B cell (primary cell): ENCODE measurements around the gene F13A1. TPM values are rescaled to one million over a fixed set of nuclear protein-coding genes. Genes with fewer than 3 reads are reported as not detected.

Source experiments
- ATAC-seq: fragments of 200-7000 bp; cut with Tn5 transposase; one replicate; pipeline ENCODE4 v1.10.0; 2021; ENCODE audit warnings: low read depth, mild to moderate bottlenecking, moderate number of reproducible peaks, moderate library complexity
- CTCF ChIA-PET: fragments of 350-600 bp; sonication (Branson Sonifier 250); formaldehyde crosslinking; loops from one replicate; lab custom pipeline; 2021; ENCODE audit warnings: antibody characterized with exemption, inconsistent platforms; lab: Charles Lee
- POLR2A ChIA-PET: fragments of 350-600 bp; sonication (Branson Sonifier 250); formaldehyde crosslinking; loops from one replicate; lab custom pipeline; 2021; ENCODE audit warnings: antibody characterized with exemption; lab: Charles Lee
- DNase-seq: peaks from one replicate; pipeline ENCODE4 v3.0.0; 2013
- H2AFZ ChIP-seq: 2 replicates; pipeline ENCODE4 v1.6.1; 2012; ENCODE audit warnings: mild to moderate bottlenecking, low read depth, low read length; ENCODE audit not compliant: insufficient read depth, poor library complexity, severe bottlenecking
- H3K27ac ChIP-seq, 2 donors: 1 replicate in 1 of 2; 2 replicates in 1 of 2; pipeline ENCODE4 v1.5.1; 2012 to 2013; ENCODE audit warnings: low read length in 2 of 2, mild to moderate bottlenecking in 2 of 2, moderate library complexity in 1 of 2
- H3K27me3 ChIP-seq, 4 experiments: fragments of 200-600 bp in 1 of 4; sonication (generic) in 1 of 4; replicated peaks in 1 of 4; 1 replicate in 2 of 4; 2 replicates in 2 of 4; pipeline versions ENCODE4 v1.6.1 to v1.7.0; 2013 to 2016; ENCODE audit warnings: low read length in 3 of 4, mild to moderate bottlenecking in 2 of 4, mixed read lengths in 1 of 4, moderate library complexity in 1 of 4; ENCODE audit not compliant: insufficient read depth in 4 of 4, control insufficient read depth in 3 of 4; ENCODE audit errors: control extremely low read depth in 1 of 4
- H3K36me3 ChIP-seq, 2 experiments: replicated peaks in 1 of 2; 1 replicate in 1 of 2; 2 replicates in 1 of 2; pipeline versions ENCODE4 v1.6.1 to v1.7.1; 2013; ENCODE audit warnings: low read length in 1 of 2; ENCODE audit not compliant: insufficient read depth in 2 of 2, control insufficient read depth in 1 of 2; ENCODE audit errors: control extremely low read depth in 1 of 2, extremely low read depth in 1 of 2
- H3K4me1 ChIP-seq, 2 donors: fragments of 200-600 bp in 1 of 2; sonication (generic) in 1 of 2; 1 replicate in 1 of 2; 2 replicates in 1 of 2; pipeline versions ENCODE4 v1.5.1 to v1.6.1; 2013 to 2017; ENCODE audit warnings: low read length in 2 of 2; ENCODE audit not compliant: control insufficient read depth in 2 of 2, insufficient read depth in 2 of 2
- H3K4me2 ChIP-seq: replicated peaks from 2 replicates; pipeline ENCODE3; 2012; ENCODE audit warnings: mild to moderate bottlenecking, low read depth, low read length; ENCODE audit not compliant: poor library complexity, severe bottlenecking
- H3K4me3 ChIP-seq, 5 experiments: fragments of 200-600 bp in 1 of 5; sonication (generic) in 1 of 5; 1 replicate in 3 of 5; 2 replicates in 2 of 5; pipeline versions ENCODE4 v1.5.1 to v1.7.0; 2011 to 2016; ENCODE audit warnings: low read length in 4 of 5, mild to moderate bottlenecking in 4 of 5, low read depth in 2 of 5, control low read depth in 1 of 5, moderate library complexity in 1 of 5; ENCODE audit not compliant: insufficient read depth in 1 of 5; ENCODE audit errors: control extremely low read depth in 1 of 5, extremely low read depth in 1 of 5
- H3K79me2 ChIP-seq: fragments of 200-600 bp; sonication (generic); one replicate; pipeline ENCODE4 v1.6.0; 2016; ENCODE audit warnings: low read length; ENCODE audit not compliant: control insufficient read depth, insufficient read depth
- H3K9ac ChIP-seq: fragments of 200-600 bp; sonication (generic); 2 replicates; pipeline ENCODE4 v1.6.1; 2017; ENCODE audit warnings: mild to moderate bottlenecking, low read length, moderate library complexity
- H3K9me3 ChIP-seq, 3 donors: one replicate each; pipeline versions ENCODE4 v1.6.1 to v1.7.1; 2013; ENCODE audit warnings: low read length in 2 of 3; ENCODE audit not compliant: control insufficient read depth in 2 of 3, insufficient read depth in 1 of 3; ENCODE audit errors: control extremely low read depth in 1 of 3
- H4K20me1 ChIP-seq: 2 replicates; pipeline ENCODE4 v1.6.0; 2012; ENCODE audit warnings: mild to moderate bottlenecking, low read length; ENCODE audit not compliant: insufficient read depth, control insufficient read depth, poor library complexity, severe bottlenecking
- H3K27ac Mint-ChIP-seq: one replicate; pipeline ENCODE4 v1.8.0; 2021; ENCODE audit warnings: mixed read lengths
- H3K27me3 Mint-ChIP-seq: one replicate; pipeline ENCODE4 v1.8.0; 2021; ENCODE audit warnings: mixed read lengths
- H3K4me1 Mint-ChIP-seq: one replicate; pipeline ENCODE4 v1.8.0; 2021; ENCODE audit warnings: mixed read lengths
- H3K4me3 Mint-ChIP-seq: one replicate; pipeline ENCODE4 v1.8.0; 2021; ENCODE audit warnings: mixed read lengths
- H3K9me3 Mint-ChIP-seq: one replicate; pipeline ENCODE4 v1.8.0; 2022; ENCODE audit warnings: mixed read lengths; ENCODE audit not compliant: insufficient read depth
- CTCF ChIP-seq: fragments of 200-600 bp; IDR thresholded peaks from one replicate; pipeline ENCODE4 v1.8.0; 2022; ENCODE audit warnings: antibody characterized with exemption, mild to moderate bottlenecking
- EZH2 ChIP-seq: IDR thresholded peaks from 2 replicates; pipeline ENCODE4 v1.6.1; 2012; ENCODE audit warnings: borderline replicate concordance, low read depth, mild to moderate bottlenecking, moderate library complexity, low read length; ENCODE audit not compliant: insufficient read depth, poor library complexity, severe bottlenecking
- WGBS: methylation state at CpG from one replicate; pipeline ENCODE4 v1.1.5; 2013; ENCODE audit warnings: missing lambda C conversion rate; ENCODE audit not compliant: insufficient coverage; 5-methylcytosine and 5-hydroxymethylcytosine counted together
- intact Hi-C: fragments of 100-400 bp; cut with micrococcal nuclease; formaldehyde crosslinking; loops from one replicate; pipeline ENCODE4 v1.10.0; 2022
- polyA plus RNA-seq: library from polyadenylated mRNA; depleted of rRNA; stranded (reverse); fragments of >200 nt; gene quantifications from 2 replicates; pipeline ENCODE4 v1.2.3, GENCODE V29; 2012
- total RNA-seq, 2 donors: library from RNA; stranded (reverse); fragments of 120-200 nt in 1 of 2; gene quantifications; 1 replicate in 1 of 2; 2 replicates in 1 of 2; pipeline versions ENCODE4 v1.2.3 to v1.2.4, GENCODE V29; 2013 to 2022

F13A1 gene
- total and polyA plus RNA-seq, 2 donors (not counting 1 experiment from before 2014, with no cell fraction given): 0.43 to 2.0 TPM

- no peak for ATAC-seq
- intact Hi-C loops: loop anchor here (1.0 to 2.0 kb wide), 2 partner anchors 273 to 325 kb away; no protein-coding TSS in a partner anchor
- Mint-ChIP-seq H3K9me3 (no peaks in the 10 kb centered on the region), H3K27ac (no peak overlapping the region), H3K4me3 (no peak overlapping the region), H3K27me3 (peaks cover 31% of the 10 kb centered on the region), H3K4me1 (no peaks in the 10 kb centered on the region)
- no peak overlapping the region for H2AFZ ChIP-seq
- peak; percentile 21 for DNase-seq
- ChIA-PET CTCF (interaction anchor here (1.0 to 2.7 kb wide), 6 partner anchors 16 to 324 kb away, joined by 3 to 15 read pairs (median 3); no protein-coding TSS in a partner anchor), POLR2A (no interaction called here)
- H3K79me2 ChIP-seq: no peaks in the 10 kb centered on the region
- no peak overlapping the region for H3K27ac ChIP-seq
- WGBS: 48% methylated on average over 4 of the region's 7 CpGs
- TF ChIP-seq EZH2 (no peak), CTCF (peak; percentile 13)
- no peaks in the 10 kb centered on the region for H3K9me3 ChIP-seq
- H3K4me1 ChIP-seq: no peaks in the 10 kb centered on the region
- no peaks in the 10 kb centered on the region for H3K36me3 ChIP-seq
- peaks cover 0 to 9% (median 3%) of the 10 kb centered on the region in 4 experiments for H3K27me3 ChIP-seq
- no peak overlapping the region for H3K9ac ChIP-seq
- no peak overlapping the region for H3K4me2 ChIP-seq
- H4K20me1 ChIP-seq: no peaks in the 10 kb centered on the region
- H3K4me3 ChIP-seq: no peak overlapping the region
Measured at GRCh38 chr6:6221787-6222535, 98.5 kb downstream of the F13A1 start.

- Histone ChIP-seq H3K27me3 (peaks cover 0 to 5% (median 2%) of the 10 kb centered on the region in 4 experiments), H3K9ac (no peak overlapping the region), H3K27ac (no peak overlapping the region), H3K4me1 (no peaks in the 10 kb centered on the region), H4K20me1 (no peaks in the 10 kb centered on the region), H3K79me2 (no peaks in the 10 kb centered on the region), H3K36me3 (no peaks in the 10 kb centered on the region), H3K4me2 (no peak overlapping the region), H3K4me3 (no peak overlapping the region), H2AFZ (no peak overlapping the region), H3K9me3 (no peaks in the 10 kb centered on the region)
- Mint-ChIP-seq H3K4me3 (no peak overlapping the region), H3K27ac (no peak overlapping the region), H3K27me3 (peaks cover 26% of the 10 kb centered on the region), H3K9me3 (no peaks in the 10 kb centered on the region), H3K4me1 (no peaks in the 10 kb centered on the region)
- ChIA-PET CTCF (interaction anchor here (0.9 to 2.7 kb wide), 6 partner anchors 9 to 326 kb away, joined by 3 to 15 read pairs (median 5); no protein-coding TSS in a partner anchor), POLR2A (no interaction called here)
- WGBS: 100% methylated on average over 2 of the region's 2 CpGs
- ATAC-seq: no peak
- no peak for DNase-seq
- intact Hi-C loops: no loop called here
- TF ChIP-seq CTCF (no peak), EZH2 (no peak)
Measured at GRCh38 chr6:6220718-6221117, 99.7 kb downstream of the F13A1 start.
